RWPE2 (cell line): ENCODE measurements around the gene SEMA6D.

Experiments used
- ATAC-seq: fragments of 200-7000 bp; cut with Tn5 transposase; 3 replicates; pipeline ENCODE4 v1.9.1; 2021; ENCODE audit warnings: low read depth
- DNase-seq: peaks from one replicate; pipeline ENCODE4 v3.0.0-alpha.2; 2020; ENCODE audit warnings: low spot score
- H3K27ac ChIP-seq: fragments of 450-650 bp; 2 replicates; pipeline ENCODE4 v1.5.1; 2017; ENCODE audit warnings: mild to moderate bottlenecking; ENCODE audit not compliant: poor library complexity, severe bottlenecking
- H3K27me3 ChIP-seq: fragments of 250-450 bp; sonication (Bioruptor Pico); 2 replicates; pipeline ENCODE4 v1.5.1; 2021; ENCODE audit warnings: mild to moderate bottlenecking, moderate library complexity; ENCODE audit not compliant: insufficient read depth, poor library complexity, severe bottlenecking
- H3K36me3 ChIP-seq: fragments of 250-450 bp; sonication (Bioruptor Pico); 2 replicates; pipeline ENCODE4 v1.5.1; 2020; ENCODE audit warnings: low read depth, mild to moderate bottlenecking, moderate library complexity
- H3K4me1 ChIP-seq: fragments of 250-450 bp; sonication (Bioruptor Pico); 2 replicates; pipeline ENCODE4 v1.5.1; 2021; ENCODE audit warnings: mild to moderate bottlenecking, moderate library complexity; ENCODE audit not compliant: insufficient read depth, poor library complexity, severe bottlenecking
- H3K4me3 ChIP-seq: fragments of 250-450 bp; sonication (Bioruptor Pico); 2 replicates; pipeline ENCODE4 v1.5.1; 2021; ENCODE audit warnings: mild to moderate bottlenecking, moderate library complexity; ENCODE audit not compliant: severe bottlenecking
- H3K9me3 ChIP-seq: fragments of 250-450 bp; sonication (Bioruptor Pico); 2 replicates; pipeline ENCODE4 v1.5.1; 2021; ENCODE audit warnings: mild to moderate bottlenecking, moderate library complexity; ENCODE audit not compliant: severe bottlenecking
- CTCF ChIP-seq: fragments of 450-650 bp; IDR thresholded peaks from one replicate; pipeline ENCODE4 v1.5.1; 2017; ENCODE audit warnings: mild to moderate bottlenecking, moderate library complexity; ENCODE audit not compliant: poor library complexity, severe bottlenecking

Gene SEMA6D

GRCh38 chr15:47784820-47785219 is 67.5 kb downstream of the SEMA6D start:
- Histone ChIP-seq H3K36me3 (no peaks in the 10 kb centered on the region), H3K27ac (no peak overlapping the region), H3K4me1 (no peaks in the 10 kb centered on the region), H3K9me3 (no peaks in the 10 kb centered on the region), H3K4me3 (no peak overlapping the region), H3K27me3 (no peaks in the 10 kb centered on the region)
- TF ChIP-seq CTCF = no peak
- ATAC-seq (no peak), DNase-seq (no peak)

GRCh38 chr15:47786371-47786770 is 69.1 kb downstream of the SEMA6D start:
- no peak for DNase-seq
- no peak overlapping the region for H3K27ac ChIP-seq
- H3K4me1 ChIP-seq = no peaks in the 10 kb centered on the region
- no peak for ATAC-seq
- H3K4me3 ChIP-seq = no peak overlapping the region
- no peaks in the 10 kb centered on the region for H3K36me3 ChIP-seq
- H3K9me3 ChIP-seq = no peaks in the 10 kb centered on the region
- H3K27me3 ChIP-seq = no peaks in the 10 kb centered on the region
- no peak for TF ChIP-seq CTCF

GRCh38 chr15:47787875-47788274 is 70.6 kb downstream of the SEMA6D start:
- DNase-seq (no peak), ATAC-seq (no peak)
- Histone ChIP-seq H3K36me3 (no peaks in the 10 kb centered on the region), H3K4me3 (no peak overlapping the region), H3K9me3 (no peaks in the 10 kb centered on the region), H3K27me3 (no peaks in the 10 kb centered on the region), H3K27ac (no peak overlapping the region), H3K4me1 (no peaks in the 10 kb centered on the region)
- no peak for TF ChIP-seq CTCF

- Histone ChIP-seq H3K36me3 (no peaks in the 10 kb centered on the region), H3K27me3 (no peaks in the 10 kb centered on the region), H3K9me3 (no peaks in the 10 kb centered on the region), H3K27ac (no peak overlapping the region), H3K4me1 (no peaks in the 10 kb centered on the region), H3K4me3 (no peak overlapping the region)
- ATAC-seq = no peak
- DNase-seq = no peak
- TF ChIP-seq CTCF = no peak
Measured at GRCh38 chr15:47788685-47789084, 71.4 kb downstream of the SEMA6D start.

- no peak overlapping the region for H3K27ac ChIP-seq
- H3K9me3 ChIP-seq = no peaks in the 10 kb centered on the region
- DNase-seq = no peak
- no peak for TF ChIP-seq CTCF
- H3K4me1 ChIP-seq = peaks cover 23% of the 10 kb centered on the region
- no peak overlapping the region for H3K4me3 ChIP-seq
- no peak for ATAC-seq
- no peaks in the 10 kb centered on the region for H3K27me3 ChIP-seq
- H3K36me3 ChIP-seq = no peaks in the 10 kb centered on the region
Measured at GRCh38 chr15:47791161-47791560, 73.9 kb downstream of the SEMA6D start.
